Measurements from ENCODE around the gene PRR14. TPM values are rescaled to one million over a fixed set of nuclear protein-coding genes. Genes with fewer than 3 reads are reported as not detected.
A peak's percentile ranks its signal among the peaks of the same experiment; 100 is the strongest.

Gene PRR14
- total and polyA plus RNA-seq, 2 donors (not counting 1 experiment from before 2014, with no cell fraction given): 2.5 to 6.6 TPM

DNA sequence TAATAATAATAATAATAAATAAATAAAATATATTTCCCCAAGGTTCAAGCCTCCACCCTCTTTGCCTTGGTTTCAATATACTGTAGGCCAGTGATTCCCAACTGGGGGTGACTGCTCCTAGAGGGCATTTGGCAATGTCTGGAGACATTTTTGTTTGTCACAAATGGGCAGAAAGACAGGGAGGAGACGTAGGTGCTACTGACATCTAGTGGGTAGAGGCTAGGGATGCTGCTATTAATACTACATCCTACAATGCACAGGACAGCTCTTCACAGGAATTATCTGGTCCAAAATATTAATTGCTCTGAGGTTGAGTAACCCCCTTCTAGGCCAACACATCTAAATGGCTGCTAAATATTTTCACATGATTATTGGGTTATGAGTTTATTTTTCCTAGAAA, 12.8 kb upstream of the PRR14 start:
- Histone ChIP-seq H3K4me1 (ENCODE audit: control insufficient read depth, extremely low read depth, insufficient read depth, low read length) (peaks cover 2% of the 10 kb centered on the region), H3K9ac (ENCODE audit: insufficient read depth, low read length) (no peak overlapping the region), H3K4me2 (ENCODE audit: extremely low read depth, insufficient read depth, low read length) (no peak overlapping the region), H3K4me3 (replicated peaks in 1 of 4; ENCODE audit: control extremely low read depth in 1 of 4, insufficient read depth in 1 of 4, low read depth in 3 of 4, low read length in 4 of 4) (no peak overlapping the region), H3K79me2 (ENCODE audit: control insufficient read depth, insufficient read depth, low read length) (no peaks in the 10 kb centered on the region), H2AFZ (ENCODE audit: low read length) (no peak overlapping the region), H4K20me1 (ENCODE audit: control insufficient read depth, extremely low read depth, insufficient read depth, low read length) (no peaks in the 10 kb centered on the region), H3K9me3 (ENCODE audit: control insufficient read depth, insufficient read depth, low read depth, low read length) (no peaks in the 10 kb centered on the region), H3K36me3 (ENCODE audit: control insufficient read depth, insufficient read depth, low read length) (no peaks in the 10 kb centered on the region), H3K27me3 (ENCODE audit: control insufficient read depth, insufficient read depth, low read length) (no peaks in the 10 kb centered on the region), H3K27ac (ENCODE audit: insufficient read depth, low read length) (no peak overlapping the region)
- DNase-seq (ENCODE audit: low read depth in 2 of 2): peak; percentile 32 to 57
- TF ChIP-seq EZH2 (IDR thresholded peaks at IDR 0.05; ENCODE audit: low read length, missing control alignments): no peak
- TF ChIP-seq, protein P1, sequence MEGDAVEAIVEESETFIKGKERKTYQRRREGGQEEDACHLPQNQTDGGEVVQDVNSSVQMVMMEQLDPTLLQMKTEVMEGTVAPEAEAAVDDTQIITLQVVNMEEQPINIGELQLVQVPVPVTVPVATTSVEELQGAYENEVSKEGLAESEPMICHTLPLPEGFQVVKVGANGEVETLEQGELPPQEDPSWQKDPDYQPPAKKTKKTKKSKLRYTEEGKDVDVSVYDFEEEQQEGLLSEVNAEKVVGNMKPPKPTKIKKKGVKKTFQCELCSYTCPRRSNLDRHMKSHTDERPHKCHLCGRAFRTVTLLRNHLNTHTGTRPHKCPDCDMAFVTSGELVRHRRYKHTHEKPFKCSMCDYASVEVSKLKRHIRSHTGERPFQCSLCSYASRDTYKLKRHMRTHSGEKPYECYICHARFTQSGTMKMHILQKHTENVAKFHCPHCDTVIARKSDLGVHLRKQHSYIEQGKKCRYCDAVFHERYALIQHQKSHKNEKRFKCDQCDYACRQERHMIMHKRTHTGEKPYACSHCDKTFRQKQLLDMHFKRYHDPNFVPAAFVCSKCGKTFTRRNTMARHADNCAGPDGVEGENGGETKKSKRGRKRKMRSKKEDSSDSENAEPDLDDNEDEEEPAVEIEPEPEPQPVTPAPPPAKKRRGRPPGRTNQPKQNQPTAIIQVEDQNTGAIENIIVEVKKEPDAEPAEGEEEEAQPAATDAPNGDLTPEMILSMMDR (conservative IDR thresholded peaks at IDR 0.05 in 1 of 2, IDR thresholded peaks at IDR 0.05 in 1 of 2; ENCODE audit: low read depth in 1 of 2, low read length in 2 of 2): peak; percentile 42 to 62

DNA sequence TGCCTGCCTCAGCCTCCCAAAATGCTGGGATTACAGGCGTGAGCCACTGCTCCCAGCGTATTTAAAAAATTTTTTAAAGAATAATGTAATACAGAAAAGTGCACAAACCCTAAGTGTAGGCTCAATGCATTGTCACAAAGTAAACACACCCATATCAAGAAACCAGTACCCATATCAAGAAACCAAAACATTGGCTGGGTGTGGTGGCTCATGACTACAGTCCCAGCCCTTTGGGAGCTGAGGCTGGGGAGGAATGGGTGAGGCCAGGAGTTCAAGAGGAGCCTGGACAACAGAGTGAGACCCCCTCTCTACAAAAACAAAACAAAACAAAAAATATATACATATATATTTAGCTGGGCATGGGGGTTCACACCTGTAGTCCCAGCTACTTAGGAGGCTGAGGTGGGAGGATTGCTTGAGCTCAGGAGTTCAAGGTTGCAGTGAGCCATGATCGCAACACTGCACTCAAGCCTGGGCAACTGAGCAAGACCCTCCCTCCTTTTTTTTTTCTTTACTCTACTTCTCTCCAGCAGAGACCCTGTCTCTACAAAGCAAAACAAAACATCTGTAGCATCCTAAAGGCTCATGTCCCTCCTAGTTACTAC, 9.3 kb upstream of the PRR14 start:
- no peak overlapping the region for H3K9ac ChIP-seq (ENCODE audit: insufficient read depth, low read length)
- TF ChIP-seq, protein P1 (conservative IDR thresholded peaks at IDR 0.05 in 1 of 2, IDR thresholded peaks at IDR 0.05 in 1 of 2; ENCODE audit: low read depth in 1 of 2, low read length in 2 of 2): no peak
- no peak for TF ChIP-seq EZH2 (IDR thresholded peaks at IDR 0.05; ENCODE audit: low read length, missing control alignments)
- no peaks in the 10 kb centered on the region for H3K36me3 ChIP-seq (ENCODE audit: control insufficient read depth, insufficient read depth, low read length)
- no peak overlapping the region for H3K4me2 ChIP-seq (ENCODE audit: extremely low read depth, insufficient read depth, low read length)
- no peaks in the 10 kb centered on the region for H4K20me1 ChIP-seq (ENCODE audit: control insufficient read depth, extremely low read depth, insufficient read depth, low read length)
- H3K4me1 ChIP-seq (ENCODE audit: control insufficient read depth, extremely low read depth, insufficient read depth, low read length): no peaks in the 10 kb centered on the region
- H3K79me2 ChIP-seq (ENCODE audit: control insufficient read depth, insufficient read depth, low read length): no peaks in the 10 kb centered on the region
- H3K27ac ChIP-seq (ENCODE audit: insufficient read depth, low read length): no peak overlapping the region
- no peak for DNase-seq (ENCODE audit: low read depth in 2 of 2)
- H3K27me3 ChIP-seq (ENCODE audit: control insufficient read depth, insufficient read depth, low read length): peaks cover 2% of the 10 kb centered on the region
- H3K9me3 ChIP-seq (ENCODE audit: control insufficient read depth, insufficient read depth, low read depth, low read length): no peaks in the 10 kb centered on the region
- no peak overlapping the region for H3K4me3 ChIP-seq (replicated peaks in 1 of 4; ENCODE audit: control extremely low read depth in 1 of 4, insufficient read depth in 1 of 4, low read depth in 3 of 4, low read length in 4 of 4)
- no peak overlapping the region for H2AFZ ChIP-seq (ENCODE audit: low read length)

- Histone ChIP-seq H3K27ac (ENCODE audit: insufficient read depth, low read length) (no peak overlapping the region), H3K36me3 (ENCODE audit: control insufficient read depth, insufficient read depth, low read length) (no peaks in the 10 kb centered on the region), H3K9ac (ENCODE audit: insufficient read depth, low read length) (no peak overlapping the region), H3K27me3 (ENCODE audit: control insufficient read depth, insufficient read depth, low read length) (peaks cover 2% of the 10 kb centered on the region), H4K20me1 (ENCODE audit: control insufficient read depth, extremely low read depth, insufficient read depth, low read length) (no peaks in the 10 kb centered on the region), H3K4me1 (ENCODE audit: control insufficient read depth, extremely low read depth, insufficient read depth, low read length) (no peaks in the 10 kb centered on the region), H3K79me2 (ENCODE audit: control insufficient read depth, insufficient read depth, low read length) (no peaks in the 10 kb centered on the region), H2AFZ (ENCODE audit: low read length) (no peak overlapping the region), H3K9me3 (ENCODE audit: control insufficient read depth, insufficient read depth, low read depth, low read length) (no peaks in the 10 kb centered on the region), H3K4me2 (ENCODE audit: extremely low read depth, insufficient read depth, low read length) (no peak overlapping the region), H3K4me3 (replicated peaks in 1 of 4; ENCODE audit: control extremely low read depth in 1 of 4, insufficient read depth in 1 of 4, low read depth in 3 of 4, low read length in 4 of 4) (no peak overlapping the region)
- no peak for DNase-seq (ENCODE audit: low read depth in 2 of 2)
- no peak for TF ChIP-seq EZH2 (IDR thresholded peaks at IDR 0.05; ENCODE audit: low read length, missing control alignments)
- TF ChIP-seq, protein P1 (conservative IDR thresholded peaks at IDR 0.05 in 1 of 2, IDR thresholded peaks at IDR 0.05 in 1 of 2; ENCODE audit: low read depth in 1 of 2, low read length in 2 of 2): no peak
Measured at GRCh38 chr16:30644334-30644830, 6.4 kb upstream of the PRR14 start.

Data from fibroblast of lung (primary cell).